ENCODE measurements around the gene GRIA1.

DNA sequence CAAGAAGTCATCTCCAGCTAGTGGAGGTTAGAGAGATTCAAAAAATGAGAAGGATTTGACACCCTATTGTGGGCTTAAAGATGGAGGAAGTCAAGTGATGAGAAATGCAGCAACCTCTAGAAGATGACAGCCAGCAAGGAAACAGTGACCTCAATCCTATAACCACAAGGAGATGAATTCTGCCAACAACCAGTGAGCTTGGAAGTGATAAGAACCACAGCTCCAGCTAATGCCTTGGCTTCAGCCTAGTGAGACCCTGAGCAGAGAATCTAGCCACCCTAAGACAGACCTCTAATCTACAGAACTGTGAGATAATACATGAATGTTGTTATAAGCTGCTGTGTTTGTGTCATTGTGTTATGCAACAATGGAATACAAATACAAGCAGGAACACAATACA lies 262.4 kb downstream of the GRIA1 start:
- TF ChIP-seq, protein P1, sequence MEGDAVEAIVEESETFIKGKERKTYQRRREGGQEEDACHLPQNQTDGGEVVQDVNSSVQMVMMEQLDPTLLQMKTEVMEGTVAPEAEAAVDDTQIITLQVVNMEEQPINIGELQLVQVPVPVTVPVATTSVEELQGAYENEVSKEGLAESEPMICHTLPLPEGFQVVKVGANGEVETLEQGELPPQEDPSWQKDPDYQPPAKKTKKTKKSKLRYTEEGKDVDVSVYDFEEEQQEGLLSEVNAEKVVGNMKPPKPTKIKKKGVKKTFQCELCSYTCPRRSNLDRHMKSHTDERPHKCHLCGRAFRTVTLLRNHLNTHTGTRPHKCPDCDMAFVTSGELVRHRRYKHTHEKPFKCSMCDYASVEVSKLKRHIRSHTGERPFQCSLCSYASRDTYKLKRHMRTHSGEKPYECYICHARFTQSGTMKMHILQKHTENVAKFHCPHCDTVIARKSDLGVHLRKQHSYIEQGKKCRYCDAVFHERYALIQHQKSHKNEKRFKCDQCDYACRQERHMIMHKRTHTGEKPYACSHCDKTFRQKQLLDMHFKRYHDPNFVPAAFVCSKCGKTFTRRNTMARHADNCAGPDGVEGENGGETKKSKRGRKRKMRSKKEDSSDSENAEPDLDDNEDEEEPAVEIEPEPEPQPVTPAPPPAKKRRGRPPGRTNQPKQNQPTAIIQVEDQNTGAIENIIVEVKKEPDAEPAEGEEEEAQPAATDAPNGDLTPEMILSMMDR (conservative IDR thresholded peaks at IDR 0.05; ENCODE audit: low read depth, low read length) = no peak
- TF ChIP-seq FOS (IDR thresholded peaks at IDR 0.05; ENCODE audit: low read depth, low read length) (no peak), SMC3 (IDR thresholded peaks at IDR 0.05; ENCODE audit: low read depth, low read length) (no peak), MAFK (IDR thresholded peaks at IDR 0.05; ENCODE audit: low read depth, low read length) (no peak), RAD21 (IDR thresholded peaks at IDR 0.05; ENCODE audit: low read length) (no peak), POLR2A (IDR thresholded peaks at IDR 0.05; ENCODE audit: low read depth, low read length) (no peak), BHLHE40 (IDR thresholded peaks at IDR 0.05; ENCODE audit: low read depth, low read length) (no peak), CEBPB (IDR thresholded peaks at IDR 0.05; ENCODE audit: low read depth, low read length) (no peak), RFX5 (IDR thresholded peaks at IDR 0.05; ENCODE audit: low read depth, low read length) (no peak), CHD1 (IDR thresholded peaks at IDR 0.05; ENCODE audit: low read depth, low read length) (no peak)
- TF ChIP-seq, protein P2, sequence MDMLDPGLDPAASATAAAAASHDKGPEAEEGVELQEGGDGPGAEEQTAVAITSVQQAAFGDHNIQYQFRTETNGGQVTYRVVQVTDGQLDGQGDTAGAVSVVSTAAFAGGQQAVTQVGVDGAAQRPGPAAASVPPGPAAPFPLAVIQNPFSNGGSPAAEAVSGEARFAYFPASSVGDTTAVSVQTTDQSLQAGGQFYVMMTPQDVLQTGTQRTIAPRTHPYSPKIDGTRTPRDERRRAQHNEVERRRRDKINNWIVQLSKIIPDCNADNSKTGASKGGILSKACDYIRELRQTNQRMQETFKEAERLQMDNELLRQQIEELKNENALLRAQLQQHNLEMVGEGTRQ (IDR thresholded peaks at IDR 0.05; ENCODE audit: low read depth, low read length) = no peak
- TF ChIP-seq, protein P3, sequence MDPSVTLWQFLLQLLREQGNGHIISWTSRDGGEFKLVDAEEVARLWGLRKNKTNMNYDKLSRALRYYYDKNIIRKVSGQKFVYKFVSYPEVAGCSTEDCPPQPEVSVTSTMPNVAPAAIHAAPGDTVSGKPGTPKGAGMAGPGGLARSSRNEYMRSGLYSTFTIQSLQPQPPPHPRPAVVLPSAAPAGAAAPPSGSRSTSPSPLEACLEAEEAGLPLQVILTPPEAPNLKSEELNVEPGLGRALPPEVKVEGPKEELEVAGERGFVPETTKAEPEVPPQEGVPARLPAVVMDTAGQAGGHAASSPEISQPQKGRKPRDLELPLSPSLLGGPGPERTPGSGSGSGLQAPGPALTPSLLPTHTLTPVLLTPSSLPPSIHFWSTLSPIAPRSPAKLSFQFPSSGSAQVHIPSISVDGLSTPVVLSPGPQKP (IDR thresholded peaks at IDR 0.05; ENCODE audit: borderline replicate concordance, low read depth, low read length) = no peak
